Measurements from ENCODE around the gene LRP1B. TPM values are rescaled to one million over a fixed set of nuclear protein-coding genes. Genes with fewer than 3 reads are reported as not detected.

LRP1B gene
- total RNA-seq, 4 donors from 2014 or later, result 1.2 to 3.3 (median 2.6) TPM

DNA sequence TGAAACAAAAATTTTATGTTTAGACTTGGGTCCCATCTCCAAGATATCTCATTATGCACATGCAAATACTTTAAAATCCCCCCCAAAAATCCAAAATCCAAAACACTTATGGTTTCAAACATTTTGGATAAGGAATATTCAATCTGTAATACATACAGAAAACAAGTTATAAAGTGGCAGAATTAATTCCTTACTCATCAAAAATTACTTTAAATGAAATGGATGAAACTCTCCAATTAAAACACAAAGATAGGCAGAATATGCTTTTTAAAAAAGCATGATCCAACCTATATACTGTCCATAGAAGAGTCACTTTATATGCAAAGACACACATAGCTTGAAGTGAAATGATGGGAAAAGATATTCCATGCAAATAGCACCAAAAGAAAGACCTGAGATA lies 744.6 kb downstream of the LRP1B start:
- no peak for DNase-seq (ENCODE audit: low spot score in 2 of 2)
- H3K9me3 ChIP-seq, result no peaks in the 10 kb centered on the region
- H3K27me3 ChIP-seq, result no peaks in the 10 kb centered on the region
- TF ChIP-seq EP300 (IDR thresholded peaks at IDR 0.05), result no peak
- TF ChIP-seq POLR2A (IDR thresholded peaks at IDR 0.05), result no peak
- TF ChIP-seq, protein P1, sequence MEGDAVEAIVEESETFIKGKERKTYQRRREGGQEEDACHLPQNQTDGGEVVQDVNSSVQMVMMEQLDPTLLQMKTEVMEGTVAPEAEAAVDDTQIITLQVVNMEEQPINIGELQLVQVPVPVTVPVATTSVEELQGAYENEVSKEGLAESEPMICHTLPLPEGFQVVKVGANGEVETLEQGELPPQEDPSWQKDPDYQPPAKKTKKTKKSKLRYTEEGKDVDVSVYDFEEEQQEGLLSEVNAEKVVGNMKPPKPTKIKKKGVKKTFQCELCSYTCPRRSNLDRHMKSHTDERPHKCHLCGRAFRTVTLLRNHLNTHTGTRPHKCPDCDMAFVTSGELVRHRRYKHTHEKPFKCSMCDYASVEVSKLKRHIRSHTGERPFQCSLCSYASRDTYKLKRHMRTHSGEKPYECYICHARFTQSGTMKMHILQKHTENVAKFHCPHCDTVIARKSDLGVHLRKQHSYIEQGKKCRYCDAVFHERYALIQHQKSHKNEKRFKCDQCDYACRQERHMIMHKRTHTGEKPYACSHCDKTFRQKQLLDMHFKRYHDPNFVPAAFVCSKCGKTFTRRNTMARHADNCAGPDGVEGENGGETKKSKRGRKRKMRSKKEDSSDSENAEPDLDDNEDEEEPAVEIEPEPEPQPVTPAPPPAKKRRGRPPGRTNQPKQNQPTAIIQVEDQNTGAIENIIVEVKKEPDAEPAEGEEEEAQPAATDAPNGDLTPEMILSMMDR (IDR thresholded peaks at IDR 0.05), result no peak
- H3K4me1 ChIP-seq, result no peaks in the 10 kb centered on the region
- no peaks in the 10 kb centered on the region for H3K36me3 ChIP-seq
- H3K4me3 ChIP-seq, result no peak overlapping the region
- H3K27ac ChIP-seq, result no peak overlapping the region

DNA sequence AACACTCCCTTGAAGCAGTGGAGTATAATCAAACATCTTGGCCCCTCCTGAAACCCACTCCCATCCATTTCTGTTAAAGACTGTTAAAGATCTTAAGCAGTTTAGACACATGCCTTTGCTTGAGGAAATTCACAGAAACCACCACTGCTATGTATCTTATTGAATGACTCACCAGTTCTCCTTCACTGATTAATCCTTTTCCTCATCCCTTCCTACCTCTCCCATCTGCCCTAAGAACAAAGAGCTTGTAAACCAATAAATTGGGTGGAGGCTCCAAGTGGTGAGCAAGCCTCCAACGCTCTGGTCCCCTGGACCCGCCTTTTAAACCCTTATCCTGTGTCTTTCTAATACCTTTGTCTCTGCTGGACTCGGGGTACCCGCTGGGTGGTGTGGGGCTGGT lies 746.1 kb downstream of the LRP1B start:
- no peak overlapping the region for H3K4me3 ChIP-seq
- DNase-seq (ENCODE audit: low spot score in 2 of 2), result no peak
- H3K36me3 ChIP-seq, result no peaks in the 10 kb centered on the region
- H3K27me3 ChIP-seq, result no peaks in the 10 kb centered on the region
- H3K4me1 ChIP-seq, result no peaks in the 10 kb centered on the region
- no peak overlapping the region for H3K27ac ChIP-seq
- no peak for TF ChIP-seq POLR2A (IDR thresholded peaks at IDR 0.05)
- TF ChIP-seq, protein P1 (IDR thresholded peaks at IDR 0.05), result no peak
- TF ChIP-seq EP300 (IDR thresholded peaks at IDR 0.05), result no peak
- H3K9me3 ChIP-seq, result no peaks in the 10 kb centered on the region
- 54 to 55% methylated on average over 4 of the region's 4 CpGs for WGBS, 2 donors

DNA sequence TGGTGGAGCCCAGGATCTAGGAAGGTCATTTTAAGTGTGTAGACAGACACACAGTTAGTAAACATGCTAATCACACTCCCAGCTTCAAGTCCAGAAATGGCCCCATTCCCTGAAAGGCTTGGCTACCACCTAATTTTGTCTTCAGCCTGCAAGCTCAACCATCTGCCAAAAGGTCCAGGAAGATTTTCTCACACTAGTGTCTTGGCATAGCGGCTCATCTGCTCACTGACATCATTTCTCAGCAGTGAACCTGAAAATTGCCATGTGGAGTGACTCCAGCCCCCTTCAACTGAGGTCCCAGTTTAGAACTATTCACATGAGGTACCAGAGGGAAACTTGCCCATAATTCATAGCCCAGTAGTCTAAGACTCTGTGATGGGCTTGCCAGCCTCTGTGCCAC lies 748.9 kb downstream of the LRP1B start:
- TF ChIP-seq EP300 (IDR thresholded peaks at IDR 0.05) (no peak), POLR2A (IDR thresholded peaks at IDR 0.05) (no peak)
- TF ChIP-seq, protein P1 (IDR thresholded peaks at IDR 0.05), result no peak
- WGBS, 2 donors, result 79 to 100% methylated on average over 1 of the region's 1 CpG
- H3K27ac ChIP-seq, result no peak overlapping the region
- no peak for DNase-seq (ENCODE audit: low spot score in 2 of 2)
- no peaks in the 10 kb centered on the region for H3K27me3 ChIP-seq
- no peaks in the 10 kb centered on the region for H3K9me3 ChIP-seq
- H3K4me1 ChIP-seq, result no peaks in the 10 kb centered on the region
- no peaks in the 10 kb centered on the region for H3K36me3 ChIP-seq
- H3K4me3 ChIP-seq, result no peak overlapping the region

DNA sequence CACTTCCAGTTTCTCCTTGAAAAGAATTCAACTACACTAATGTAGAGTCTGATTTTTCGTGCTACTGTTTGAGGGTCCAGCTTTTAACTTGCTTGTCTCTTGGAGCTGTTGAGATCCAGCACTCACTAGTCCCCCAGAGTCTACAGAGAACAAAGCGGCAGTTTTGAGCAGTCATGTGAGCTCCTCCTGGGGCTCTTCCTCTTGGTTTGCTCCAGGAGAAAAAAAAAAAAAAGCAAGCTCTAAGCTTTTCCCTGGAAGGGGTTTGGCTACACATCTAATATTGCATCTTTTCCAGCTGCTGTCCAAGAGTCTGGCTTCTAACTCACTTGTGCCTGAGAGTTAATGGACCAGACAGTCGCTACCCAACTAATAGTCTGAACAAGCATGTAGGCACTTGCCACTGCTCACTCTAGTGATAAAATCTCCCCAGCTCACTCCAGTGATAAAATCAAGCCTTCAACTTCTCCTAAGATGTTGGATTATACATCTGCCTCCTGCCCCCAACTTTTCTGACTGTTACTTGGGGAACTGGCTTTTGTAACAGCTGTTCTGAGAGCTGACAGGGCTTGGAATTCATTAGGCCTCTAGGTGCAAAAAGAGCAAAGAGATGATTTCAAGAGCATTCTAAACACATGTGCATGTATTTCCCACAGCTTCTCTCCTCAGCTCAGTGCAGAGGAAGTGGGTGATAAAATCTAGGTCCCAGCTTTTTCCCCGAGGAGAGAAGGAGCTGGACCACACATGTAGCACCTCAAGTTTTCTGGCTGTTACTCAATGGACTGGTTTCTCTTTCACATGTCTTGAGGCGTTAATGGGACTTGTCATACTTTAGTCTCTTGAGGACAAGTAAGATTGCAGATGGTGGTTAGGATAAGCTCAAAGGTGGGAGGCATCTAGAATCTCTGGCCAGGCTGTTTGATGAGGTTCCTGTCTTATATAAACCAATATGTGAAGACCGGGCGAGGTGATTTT lies 750.5 kb downstream of the LRP1B start:
- no peak for DNase-seq (ENCODE audit: low spot score in 2 of 2)
- Histone ChIP-seq H3K4me3 (no peak overlapping the region), H3K27ac (no peak overlapping the region), H3K9me3 (no peaks in the 10 kb centered on the region), H3K36me3 (no peaks in the 10 kb centered on the region), H3K4me1 (no peaks in the 10 kb centered on the region), H3K27me3 (no peaks in the 10 kb centered on the region)
- 60 to 63% methylated on average over 7 of the region's 7 CpGs for WGBS, 2 donors
- no peak for TF ChIP-seq POLR2A (IDR thresholded peaks at IDR 0.05)
- TF ChIP-seq EP300 (IDR thresholded peaks at IDR 0.05), result no peak
- TF ChIP-seq, protein P1 (IDR thresholded peaks at IDR 0.05), result no peak

DNA sequence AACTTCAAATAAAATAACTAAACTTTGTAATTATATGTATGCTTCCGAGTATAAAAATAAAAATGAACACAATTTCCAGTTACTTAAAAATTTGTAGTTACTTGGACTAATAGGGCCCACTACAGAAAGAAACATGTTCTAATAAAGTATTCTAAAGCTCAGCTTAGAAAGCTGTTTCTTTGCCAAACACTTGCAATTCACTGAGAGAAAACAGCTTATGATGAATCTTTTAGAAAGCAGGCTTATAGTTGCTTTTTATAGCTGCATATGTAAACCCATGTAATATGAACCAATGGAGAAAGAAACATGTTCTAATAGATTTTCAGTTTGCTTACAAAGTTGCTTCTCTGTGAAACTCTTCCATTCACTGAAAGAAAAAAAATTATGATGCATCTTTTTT lies 766.0 kb downstream of the LRP1B start:
- WGBS, 2 donors, result 89 to 92% methylated on average over 1 of the region's 1 CpG
- Histone ChIP-seq H3K27ac (no peak overlapping the region), H3K9me3 (no peaks in the 10 kb centered on the region), H3K36me3 (no peaks in the 10 kb centered on the region), H3K4me3 (no peak overlapping the region), H3K4me1 (no peaks in the 10 kb centered on the region), H3K27me3 (no peaks in the 10 kb centered on the region)
- no peak for TF ChIP-seq POLR2A (IDR thresholded peaks at IDR 0.05)
- TF ChIP-seq EP300 (IDR thresholded peaks at IDR 0.05), result no peak
- TF ChIP-seq, protein P1 (IDR thresholded peaks at IDR 0.05), result no peak
- no peak for DNase-seq (ENCODE audit: low spot score in 2 of 2)

Measured in tibial nerve (tissue), 4 donors.